ENCODE data around the gene TBC1D19.
"Not testable (repeated sequence)": the region's sequence is repeated elsewhere in the genome, so short reads cannot be mapped to it uniquely, and the experiment has no call there.

The TBC1D19 gene

GRCh38 chr4:26613735-26614134 lies 29.9 kb downstream of the TBC1D19 start:
- H3K27ac ChIP-seq = no peak overlapping the region
- no peak overlapping the region for H3K9ac ChIP-seq
- no peak for TF ChIP-seq CTCF (IDR thresholded peaks at IDR 0.05)
- no peaks in the 10 kb centered on the region for H3K36me3 ChIP-seq (ENCODE audit: control insufficient read depth, insufficient read depth, low read length)
- no peaks in the 10 kb centered on the region for H3K27me3 ChIP-seq (ENCODE audit: control insufficient read depth, insufficient read depth, low read length)
- no peaks in the 10 kb centered on the region for H3K4me1 ChIP-seq
- H3K4me2 ChIP-seq (ENCODE audit: low read length) = no peak overlapping the region
- no peak overlapping the region for H2AFZ ChIP-seq
- H3K79me2 ChIP-seq = no peaks in the 10 kb centered on the region
- H3K4me3 ChIP-seq (ENCODE audit: low read depth, low read length) = no peak overlapping the region
- no peaks in the 10 kb centered on the region for H3K9me3 ChIP-seq (ENCODE audit: control insufficient read depth, low read length)

- H3K27ac ChIP-seq = no peak overlapping the region
- no peaks in the 10 kb centered on the region for H3K9me3 ChIP-seq (ENCODE audit: control insufficient read depth, low read length)
- no peaks in the 10 kb centered on the region for H3K4me1 ChIP-seq
- H3K9ac ChIP-seq = no peak overlapping the region
- H2AFZ ChIP-seq = no peak overlapping the region
- no peaks in the 10 kb centered on the region for H3K36me3 ChIP-seq (ENCODE audit: control insufficient read depth, insufficient read depth, low read length)
- no peak overlapping the region for H3K4me2 ChIP-seq (ENCODE audit: low read length)
- TF ChIP-seq CTCF (IDR thresholded peaks at IDR 0.05) = no peak
- no peaks in the 10 kb centered on the region for H3K79me2 ChIP-seq
- H3K4me3 ChIP-seq (ENCODE audit: low read depth, low read length) = no peak overlapping the region
- H3K27me3 ChIP-seq (ENCODE audit: control insufficient read depth, insufficient read depth, low read length) = no peaks in the 10 kb centered on the region
Measured at GRCh38 chr4:26619784-26620183, 35.9 kb downstream of the TBC1D19 start.

- H3K4me2 ChIP-seq (ENCODE audit: low read length) = no peak overlapping the region
- H3K27me3 ChIP-seq (ENCODE audit: control insufficient read depth, insufficient read depth, low read length) = no peaks in the 10 kb centered on the region
- H2AFZ ChIP-seq = no peak overlapping the region
- no peaks in the 10 kb centered on the region for H3K9me3 ChIP-seq (ENCODE audit: control insufficient read depth, low read length)
- no peak for TF ChIP-seq CTCF (IDR thresholded peaks at IDR 0.05)
- H3K4me3 ChIP-seq (ENCODE audit: low read depth, low read length) = no peak overlapping the region
- no peaks in the 10 kb centered on the region for H3K4me1 ChIP-seq
- no peak overlapping the region for H3K27ac ChIP-seq
- no peaks in the 10 kb centered on the region for H3K36me3 ChIP-seq (ENCODE audit: control insufficient read depth, insufficient read depth, low read length)
- H3K9ac ChIP-seq = no peak overlapping the region
- no peaks in the 10 kb centered on the region for H3K79me2 ChIP-seq
Measured at GRCh38 chr4:26621366-26621765, 37.5 kb downstream of the TBC1D19 start.

DNA sequence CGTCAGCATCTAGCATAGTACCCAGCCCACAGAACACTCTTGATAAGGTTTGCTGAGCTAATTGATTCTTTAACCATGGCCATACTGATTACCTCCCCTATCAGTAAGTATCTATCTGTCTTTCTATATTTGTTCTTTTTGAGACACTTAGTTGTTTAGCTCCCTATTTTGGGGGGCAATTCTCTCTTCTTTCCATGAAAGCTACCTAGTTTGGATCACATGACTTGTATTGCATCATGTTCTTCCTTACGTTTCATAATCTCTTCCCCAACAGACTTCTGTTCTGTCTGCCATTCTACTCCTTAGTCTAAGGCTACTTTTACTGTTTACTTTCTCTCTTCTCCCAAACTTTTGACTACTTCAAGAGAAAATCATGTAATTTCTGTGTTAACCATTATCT lies 39.0 kb downstream of the TBC1D19 start:
- Histone ChIP-seq H3K4me3 (ENCODE audit: low read depth, low read length) (no peak overlapping the region), H2AFZ (no peak overlapping the region), H3K27ac (no peak overlapping the region), H3K9me3 (ENCODE audit: control insufficient read depth, low read length) (no peaks in the 10 kb centered on the region), H3K4me1 (no peaks in the 10 kb centered on the region), H3K27me3 (ENCODE audit: control insufficient read depth, insufficient read depth, low read length) (no peaks in the 10 kb centered on the region), H3K79me2 (no peaks in the 10 kb centered on the region), H3K36me3 (ENCODE audit: control insufficient read depth, insufficient read depth, low read length) (no peaks in the 10 kb centered on the region), H3K9ac (no peak overlapping the region), H3K4me2 (ENCODE audit: low read length) (no peak overlapping the region)
- TF ChIP-seq CTCF (IDR thresholded peaks at IDR 0.05) = no peak

DNA sequence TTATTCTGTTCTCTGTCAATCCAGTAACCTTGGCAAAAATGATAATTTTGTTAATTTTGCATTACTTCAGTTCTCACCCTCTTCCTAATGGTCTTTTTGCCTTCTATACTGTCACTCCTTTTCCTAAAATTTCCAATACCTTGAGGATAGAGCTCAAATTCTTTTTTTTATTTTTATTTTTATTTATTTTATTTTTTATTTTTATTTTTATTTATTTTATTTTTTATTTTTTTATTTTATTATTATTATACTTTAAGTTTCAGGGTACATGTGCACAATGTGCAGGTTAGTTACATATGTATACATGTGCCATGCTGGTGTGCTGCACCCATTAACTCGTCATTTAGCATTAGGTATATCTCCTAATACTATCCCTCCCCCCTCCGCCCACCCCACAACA lies 42.8 kb downstream of the TBC1D19 start:
- H3K27me3 ChIP-seq (ENCODE audit: control insufficient read depth, insufficient read depth, low read length); H2AFZ ChIP-seq: not testable (repeated sequence)

More for the DNA sequence above, 42.8 kb downstream of the TBC1D19 start:
- H3K9ac ChIP-seq; H3K9me3 ChIP-seq (ENCODE audit: control insufficient read depth, low read length); H3K4me2 ChIP-seq (ENCODE audit: low read length); H3K79me2 ChIP-seq; H3K36me3 ChIP-seq (ENCODE audit: control insufficient read depth, insufficient read depth, low read length); H3K27ac ChIP-seq; H3K4me1 ChIP-seq; H3K4me3 ChIP-seq (ENCODE audit: low read depth, low read length): not testable (repeated sequence)
